HG03103 (cell line): Measurements from ENCODE around the gene SLC7A9.

Source experiments
- ATAC-seq: cut with Tn5 transposase; IDR thresholded peaks from one replicate; pipeline ENCODE4 v1.9.1; 2021; ENCODE audit warnings: low read depth; ENCODE audit not compliant: unreplicated experiment

The SLC7A9 gene

GRCh38 chr19:32869369-32869965 is at the start of gene SLC7A9:
Gene SLC7A9, minus strand, starts transcription at chr19:32869767. Its CDS starts 1,233 bp downstream, at chr19:32868534.
- ATAC-seq: no peak

- ATAC-seq: no peak
These were observed 49.8 kb upstream of the SLC7A9 start for GRCh38 chr19:32919365-32919764.

- no peak for ATAC-seq
These were observed 48.0 kb upstream of the SLC7A9 start for GRCh38 chr19:32917616-32917996.

- ATAC-seq: no peak
These were observed 47.5 kb upstream of the SLC7A9 start for GRCh38 chr19:32916969-32917615.

- no peak for ATAC-seq
These were observed 45.5 kb upstream of the SLC7A9 start for GRCh38 chr19:32914879-32915660.

- ATAC-seq: no peak
These were observed 41.9 kb upstream of the SLC7A9 start for GRCh38 chr19:32911467-32911866.

GRCh38 chr19:32910874-32911273 is 41.3 kb upstream of the SLC7A9 start:
- no peak for ATAC-seq

GRCh38 chr19:32910094-32910493 is 40.5 kb upstream of the SLC7A9 start:
- no peak for ATAC-seq

GRCh38 chr19:32909257-32909656 is 39.7 kb upstream of the SLC7A9 start:
- ATAC-seq: no peak

- ATAC-seq: no peak
These were observed 39.1 kb upstream of the SLC7A9 start for GRCh38 chr19:32908641-32909190.

GRCh38 chr19:32902448-32902847 is 32.9 kb upstream of the SLC7A9 start:
- no peak for ATAC-seq

- no peak for ATAC-seq
These were observed 32.1 kb upstream of the SLC7A9 start for GRCh38 chr19:32901504-32902161.

GRCh38 chr19:32896516-32897214 is 27.1 kb upstream of the SLC7A9 start:
- ATAC-seq: no peak

GRCh38 chr19:32895384-32895783 is 25.8 kb upstream of the SLC7A9 start:
- peak; percentile 89 for ATAC-seq

- no peak for ATAC-seq
These were observed 22.0 kb upstream of the SLC7A9 start for GRCh38 chr19:32891609-32892008.

GRCh38 chr19:32890841-32891240 is 21.3 kb upstream of the SLC7A9 start:
- ATAC-seq: no peak

GRCh38 chr19:32890326-32890725 is 20.8 kb upstream of the SLC7A9 start:
- no peak for ATAC-seq

GRCh38 chr19:32889137-32889934 is 19.8 kb upstream of the SLC7A9 start:
- no peak for ATAC-seq

- no peak for ATAC-seq
These were observed 18.1 kb upstream of the SLC7A9 start for GRCh38 chr19:32887572-32888215.
